Duodenal mucosa (tissue), 2 donors: Measurements from ENCODE around the gene ASF1A.

Experiments used
- H3K27ac ChIP-seq: one replicate; pipeline ENCODE4 v1.7.0; 2013; ENCODE audit warnings: low read depth, low read length
- H3K27me3 ChIP-seq, 2 donors: one replicate each; pipeline ENCODE4 v1.7.0; 2013; ENCODE audit warnings: low read length in 2 of 2, control low read depth in 1 of 2; ENCODE audit not compliant: insufficient read depth in 2 of 2, control insufficient read depth in 1 of 2
- H3K36me3 ChIP-seq, 2 donors: one replicate each; pipeline ENCODE4 v1.7.0; 2013; ENCODE audit warnings: low read length in 2 of 2, control low read depth in 1 of 2; ENCODE audit not compliant: insufficient read depth in 2 of 2, control insufficient read depth in 1 of 2
- H3K4me1 ChIP-seq, 2 donors: one replicate each; pipeline ENCODE4 v1.7.0; 2013; ENCODE audit warnings: low read length in 2 of 2, control low read depth in 1 of 2; ENCODE audit not compliant: insufficient read depth in 2 of 2, control insufficient read depth in 1 of 2
- H3K4me3 ChIP-seq, 2 donors: one replicate each; pipeline ENCODE4 v1.7.0; 2013; ENCODE audit warnings: low read length in 2 of 2, low read depth in 1 of 2
- H3K9ac ChIP-seq, 2 donors: one replicate each; pipeline ENCODE4 v1.7.0; 2013; ENCODE audit warnings: low read length in 2 of 2, low read depth in 1 of 2
- H3K9me3 ChIP-seq, 2 donors: one replicate each; pipeline ENCODE4 v1.7.0; 2013; ENCODE audit warnings: low read length in 2 of 2, control low read depth in 1 of 2; ENCODE audit not compliant: control insufficient read depth in 1 of 2

The ASF1A gene

DNA sequence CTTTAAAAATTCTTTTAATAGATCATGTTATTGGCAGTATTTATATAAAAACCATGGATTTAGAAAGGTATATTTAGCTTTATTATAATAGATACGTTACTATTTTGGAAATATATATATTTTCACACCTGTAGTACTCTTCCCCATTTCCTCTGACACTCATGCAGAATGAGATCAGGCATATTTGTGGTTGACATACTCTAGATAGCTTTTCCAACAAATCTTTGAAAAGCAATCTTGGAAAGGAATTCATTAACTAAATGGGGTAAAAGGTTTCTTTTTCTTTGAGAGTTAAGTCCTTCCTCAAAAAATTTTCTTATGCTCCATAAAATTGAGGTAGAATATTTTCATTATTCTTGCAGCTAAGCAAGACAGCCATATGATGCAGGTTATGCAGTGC lies 14.5 kb downstream of the ASF1A start:
- Histone ChIP-seq H3K4me3 (no peak overlapping the region), H3K9me3 (no peaks in the 10 kb centered on the region), H3K9ac (no peak overlapping the region), H3K27me3 (no peaks in the 10 kb centered on the region), H3K4me1 (no peaks in the 10 kb centered on the region), H3K27ac (no peak overlapping the region), H3K36me3 (peaks cover 28 to 57% of the 10 kb centered on the region in 2 donors)

DNA sequence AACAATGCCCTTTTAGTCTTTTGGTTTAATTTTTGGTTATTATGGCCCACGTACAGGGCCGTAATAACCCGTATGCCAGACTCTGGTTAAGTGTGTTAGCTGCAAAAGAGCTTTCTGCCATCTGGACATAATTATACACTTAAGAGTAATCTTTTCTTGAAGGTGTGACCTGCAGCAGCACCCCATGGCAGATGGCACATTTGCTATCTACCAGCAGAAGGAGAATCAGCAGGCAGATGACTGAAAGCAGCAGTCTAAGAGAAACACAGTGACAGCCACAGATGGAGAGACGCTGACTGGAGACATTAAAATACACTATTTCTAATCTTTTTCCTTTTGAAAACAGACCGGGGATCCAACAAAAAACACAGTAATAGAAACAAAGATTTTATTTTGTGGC lies 18.7 kb downstream of the ASF1A start:
- Histone ChIP-seq H3K36me3 (peaks cover 49 to 70% of the 10 kb centered on the region in 2 donors), H3K27me3 (no peaks in the 10 kb centered on the region), H3K27ac (no peak overlapping the region), H3K9me3 (no peaks in the 10 kb centered on the region), H3K4me1 (no peaks in the 10 kb centered on the region), H3K4me3 (no peak overlapping the region), H3K9ac (no peak overlapping the region)

DNA sequence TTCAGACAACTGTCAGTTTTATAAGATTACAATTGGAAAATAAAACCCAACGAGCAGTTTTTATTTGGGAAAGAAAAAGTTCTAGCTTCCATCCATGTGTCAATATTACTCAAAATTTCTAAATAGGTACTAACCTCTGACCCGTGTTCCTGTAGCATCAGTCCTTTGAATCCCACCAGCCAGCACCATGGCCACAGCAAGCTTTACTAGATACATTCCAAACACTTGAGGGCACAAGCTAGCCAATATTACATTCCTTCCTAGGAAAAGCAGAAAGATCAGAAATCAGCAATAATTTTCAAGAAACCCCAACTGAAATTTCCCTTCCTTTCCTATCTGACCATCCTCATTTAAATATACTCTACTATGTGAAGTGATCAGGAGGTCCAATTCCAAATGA lies 19.2 kb downstream of the ASF1A start:
- Histone ChIP-seq H3K4me1 (no peaks in the 10 kb centered on the region), H3K36me3 (peaks cover 45 to 66% of the 10 kb centered on the region in 2 donors), H3K27me3 (no peaks in the 10 kb centered on the region), H3K9me3 (no peaks in the 10 kb centered on the region), H3K9ac (no peak overlapping the region), H3K27ac (no peak overlapping the region), H3K4me3 (no peak overlapping the region)

DNA sequence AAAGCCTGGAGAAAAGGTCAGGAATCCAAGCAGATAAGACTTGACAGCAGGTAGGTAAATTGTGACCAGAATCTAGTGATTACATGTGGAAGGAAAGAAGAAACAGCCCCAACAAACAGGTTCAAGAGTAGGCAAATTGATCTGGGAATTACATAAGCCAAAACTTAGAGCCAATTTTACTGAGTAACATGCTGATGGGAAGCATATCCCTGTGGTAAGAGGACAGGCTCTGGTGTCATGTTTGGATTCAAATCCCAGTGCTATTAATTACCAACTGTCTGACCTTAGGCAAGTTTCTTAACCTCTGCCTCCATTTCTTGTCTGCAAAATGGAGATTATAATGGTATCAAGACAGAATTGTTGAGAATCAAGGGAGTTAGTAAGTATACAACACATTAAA lies 20.6 kb downstream of the ASF1A start:
- no peaks in the 10 kb centered on the region for H3K27me3 ChIP-seq
- no peak overlapping the region for H3K27ac ChIP-seq
- H3K4me1 ChIP-seq: no peaks in the 10 kb centered on the region
- no peak overlapping the region for H3K4me3 ChIP-seq
- no peak overlapping the region for H3K9ac ChIP-seq
- H3K9me3 ChIP-seq: no peaks in the 10 kb centered on the region
- peaks cover 45 to 61% of the 10 kb centered on the region in 2 donors for H3K36me3 ChIP-seq

DNA sequence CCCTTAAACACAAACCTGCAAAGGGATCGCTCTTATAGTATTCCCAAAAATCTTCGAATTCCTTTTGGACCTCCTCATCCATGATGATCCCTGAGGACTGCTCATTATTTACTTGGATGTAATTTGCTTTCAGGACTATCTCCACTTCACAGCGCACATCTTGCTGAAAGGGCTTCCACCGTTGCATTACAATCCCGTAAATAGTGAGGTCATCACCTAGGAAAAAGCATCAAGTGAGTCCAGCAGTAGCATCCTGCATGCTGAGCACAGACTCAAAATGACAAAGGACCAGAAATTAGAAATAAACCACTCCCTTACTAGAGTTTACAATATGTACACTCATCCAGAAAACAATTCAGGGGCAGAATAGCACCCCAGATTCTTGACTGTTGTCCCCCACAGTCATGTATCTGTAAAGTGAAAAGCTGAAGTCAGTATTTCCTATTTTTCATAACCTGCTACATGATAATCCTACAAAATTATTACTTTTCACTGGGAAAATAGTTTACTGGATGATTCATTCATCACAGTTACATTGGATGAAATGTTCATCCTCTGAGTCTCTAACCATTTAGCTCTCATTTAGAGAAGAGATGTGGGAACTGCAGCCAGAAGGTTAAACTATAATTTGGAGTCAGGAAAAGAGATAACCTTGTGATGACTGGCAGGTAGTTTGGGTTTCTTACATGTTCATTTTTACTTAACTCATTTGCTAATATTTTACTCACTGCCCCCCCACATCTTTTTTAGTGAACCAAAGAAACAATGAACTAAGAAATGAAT lies 23.8 kb downstream of the ASF1A start:
- Histone ChIP-seq H3K27ac (no peak overlapping the region), H3K9ac (no peak overlapping the region), H3K27me3 (no peaks in the 10 kb centered on the region), H3K36me3 (peaks cover 41 to 66% of the 10 kb centered on the region in 2 donors), H3K4me3 (no peak overlapping the region), H3K4me1 (no peaks in the 10 kb centered on the region), H3K9me3 (no peaks in the 10 kb centered on the region)

DNA sequence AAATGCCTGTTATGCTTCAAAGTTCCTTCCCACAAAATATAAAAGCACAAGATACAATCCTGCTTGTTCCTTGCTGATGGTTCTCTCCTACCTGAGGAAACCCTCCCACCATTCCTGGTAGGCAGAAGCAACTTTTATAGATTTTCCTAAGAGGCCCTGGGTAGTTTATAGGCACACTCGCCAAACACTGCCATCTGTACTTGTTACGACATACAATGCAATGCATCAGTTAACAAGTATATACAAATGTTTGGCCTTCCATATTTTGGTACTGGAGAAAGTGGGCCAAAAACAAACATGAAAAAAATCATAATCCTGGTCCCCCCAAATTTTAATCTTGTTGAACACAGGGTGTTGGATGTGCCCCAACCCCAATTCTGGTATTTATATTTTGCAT lies 24.4 kb downstream of the ASF1A start:
- Histone ChIP-seq H3K4me3 (no peak overlapping the region), H3K36me3 (peaks cover 35 to 66% of the 10 kb centered on the region in 2 donors), H3K4me1 (no peaks in the 10 kb centered on the region), H3K27me3 (no peaks in the 10 kb centered on the region), H3K27ac (no peak overlapping the region), H3K9ac (no peak overlapping the region), H3K9me3 (no peaks in the 10 kb centered on the region)

DNA sequence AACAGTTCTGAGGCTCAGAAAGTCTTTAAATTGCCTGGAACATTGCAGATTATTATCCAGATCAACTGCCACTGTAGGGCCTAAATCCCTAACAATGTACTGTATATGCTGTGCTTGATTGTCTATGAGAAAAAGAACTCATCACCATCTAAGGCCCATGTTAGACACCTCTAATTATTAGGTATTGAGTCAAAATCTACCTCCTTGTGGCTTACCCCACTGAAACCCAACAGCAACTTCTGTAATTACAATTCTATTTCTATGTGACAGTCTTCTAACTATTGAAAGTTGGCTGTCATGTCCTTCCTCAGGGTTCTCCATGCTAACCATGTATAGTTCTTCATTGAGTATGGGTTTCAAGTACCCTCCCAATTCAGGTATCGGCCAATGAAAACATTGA lies 27.1 kb downstream of the ASF1A start:
- Histone ChIP-seq H3K4me1 (no peaks in the 10 kb centered on the region), H3K27ac (no peak overlapping the region), H3K9me3 (no peaks in the 10 kb centered on the region), H3K36me3 (peaks cover 24 to 54% of the 10 kb centered on the region in 2 donors), H3K27me3 (no peaks in the 10 kb centered on the region), H3K9ac (no peak overlapping the region), H3K4me3 (no peak overlapping the region)

DNA sequence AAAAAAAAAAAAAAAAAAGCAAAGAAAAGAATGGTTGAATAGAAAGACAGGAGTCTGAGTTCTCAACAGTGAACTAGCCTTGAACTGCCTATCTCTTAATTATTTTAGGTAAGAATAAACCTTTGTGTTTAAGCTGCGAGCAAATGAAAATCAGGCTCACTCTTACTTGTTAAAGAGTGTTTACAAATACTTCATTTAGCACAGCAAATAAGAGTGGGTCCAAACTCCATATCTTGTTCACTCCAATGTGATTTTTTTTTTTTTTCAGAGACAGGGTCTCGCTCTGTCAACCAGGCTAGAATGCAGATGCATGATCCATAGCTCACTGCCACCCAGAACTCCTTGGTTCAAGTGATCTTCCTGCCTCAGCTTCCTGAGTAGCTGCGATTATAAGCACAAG lies 29.1 kb downstream of the ASF1A start:
- Histone ChIP-seq H3K36me3 (peaks cover 20 to 52% of the 10 kb centered on the region in 2 donors), H3K9me3 (no peaks in the 10 kb centered on the region), H3K4me3 (no peak overlapping the region), H3K9ac (no peak overlapping the region), H3K27ac (no peak overlapping the region), H3K27me3 (no peaks in the 10 kb centered on the region), H3K4me1 (no peaks in the 10 kb centered on the region)

DNA sequence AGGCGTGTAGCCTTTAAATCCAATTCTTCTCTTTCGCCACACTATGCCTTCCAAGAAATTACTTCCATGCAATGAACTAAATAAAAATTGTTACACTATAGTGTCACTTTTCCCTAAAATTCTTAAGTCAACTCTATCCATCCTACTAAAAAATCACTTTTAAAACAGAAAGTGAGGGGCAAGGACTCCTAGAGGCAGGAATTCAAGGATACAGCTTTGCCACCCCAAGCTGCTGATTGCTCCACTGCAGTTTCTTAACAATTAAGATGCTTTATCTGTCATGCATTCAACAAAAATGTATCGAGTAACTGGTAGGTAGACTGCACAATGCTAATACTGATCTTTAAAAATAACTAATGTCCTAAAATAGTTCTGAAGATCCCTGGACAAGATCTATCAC lies 36.7 kb downstream of the ASF1A start:
- Histone ChIP-seq H3K9ac (no peak overlapping the region), H3K4me1 (peaks cover 0 to 9% of the 10 kb centered on the region in 2 donors), H3K36me3 (peaks cover 0 to 15% of the 10 kb centered on the region in 2 donors), H3K27me3 (no peaks in the 10 kb centered on the region), H3K4me3 (no peak overlapping the region), H3K27ac (no peak overlapping the region), H3K9me3 (no peaks in the 10 kb centered on the region)

DNA sequence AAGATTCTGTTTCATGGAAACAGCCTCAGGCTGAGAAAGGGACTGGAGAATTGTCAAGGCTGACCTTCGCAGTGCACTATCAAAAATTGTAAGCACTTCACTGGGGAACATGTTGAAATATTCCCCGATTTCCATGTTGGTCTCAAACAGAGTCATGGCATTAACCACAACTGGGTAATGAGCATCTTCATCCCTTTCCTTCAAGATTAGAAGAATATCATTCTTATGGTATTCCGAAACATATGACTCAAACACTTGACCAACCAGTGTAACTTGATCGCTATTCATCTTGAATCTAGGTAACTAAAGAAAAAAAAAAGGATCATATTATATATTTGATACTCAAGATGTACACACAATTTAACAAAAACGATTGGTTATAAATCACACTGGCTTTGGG lies 37.5 kb downstream of the ASF1A start:
- Histone ChIP-seq H3K4me3 (no peak overlapping the region), H3K36me3 (peaks cover 0 to 15% of the 10 kb centered on the region in 2 donors), H3K27ac (no peak overlapping the region), H3K27me3 (no peaks in the 10 kb centered on the region), H3K9ac (no peak overlapping the region), H3K4me1 (peaks cover 0 to 9% of the 10 kb centered on the region in 2 donors), H3K9me3 (no peaks in the 10 kb centered on the region)
